Mammary microvascular endothelial cell (primary cell): ENCODE measurements around the gene GTF2H2C. TPM values are rescaled to one million over a fixed set of nuclear protein-coding genes. Genes with fewer than 3 reads are reported as not detected.

Experiments
- total RNA-seq: library from RNA; depleted of rRNA; stranded (reverse); fragments of >200 nt; gene quantifications from 2 replicates; pipeline ENCODE4 v1.2.3, GENCODE V29; 2015

Gene GTF2H2C
- 20.6 TPM in 2 replicates for total RNA-seq

DNA sequence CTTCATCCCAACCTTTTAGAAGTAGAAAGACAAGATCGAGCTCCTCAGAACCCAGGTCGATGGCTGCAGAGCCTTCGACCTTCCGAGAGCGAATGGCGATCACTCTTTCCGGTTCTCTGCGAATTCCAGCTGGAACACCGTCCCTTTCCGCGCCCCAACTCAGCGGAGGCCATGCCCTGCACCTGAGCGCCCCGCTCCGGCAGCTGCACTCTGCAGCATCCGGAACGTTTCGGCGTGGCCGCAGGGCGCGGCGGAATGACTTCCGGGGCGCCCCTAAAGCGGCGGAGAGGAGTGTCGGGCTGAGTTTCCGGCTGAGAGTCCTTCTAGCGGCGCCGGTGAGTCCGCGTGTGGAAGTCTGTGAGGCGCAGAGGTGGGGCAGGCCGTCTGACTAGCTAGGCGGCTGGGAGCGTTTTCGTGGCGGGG is at the start of gene GTF2H2C:
GTF2H2C (plus strand) TSS at position 284 of the 423 bp plus-strand sequence. CDS start 4,942 bp downstream, outside the sequence.

Other genes starting within 250 kb of the GTF2H2C start
- gene CCDC125, start 227.4 kb upstream of the GTF2H2C start, total RNA-seq = 2.8 and 3.9 TPM in 2 replicates
- gene AK6, start 190.7 kb upstream of the GTF2H2C start, total RNA-seq = 23.1 and 24.6 TPM in 2 replicates
- 63.5 and 85.8 TPM in 2 replicates for gene TAF9, start 190.7 kb upstream of the GTF2H2C start, total RNA-seq
- gene RAD17, start 190.4 kb upstream of the GTF2H2C start, total RNA-seq = 11.9 TPM in 2 replicates
- 1.6 and 2.3 TPM in 2 replicates for gene MARVELD2, start 145.1 kb upstream of the GTF2H2C start, total RNA-seq
- gene OCLN, start 67.4 kb upstream of the GTF2H2C start, total RNA-seq = 0.53 and 3.3 TPM in 2 replicates